T47D (cell line): ENCODE measurements around the gene BMP6.

Source experiments
- DNase-seq, 2 experiments: peaks; one replicate each; pipeline versions ENCODE4 v3.0.0 to v3.0.0-alpha.2; 2011 to 2012; ENCODE audit warnings: low read depth in 1 of 2, low spot score in 1 of 2
- JUND ChIP-seq: IDR thresholded peaks from 2 replicates; pipeline ENCODE4 v1.6.1; 2012; ENCODE audit warnings: low read depth
- in situ Hi-C: cut with HindIII; loops from 2 replicates; pipeline ENCODE4 v1.10.0; 2016; ENCODE audit warnings: low sequenced_read_pairs, low pct_unique_long_range_greater_than_20kb

BMP6 gene

DNA sequence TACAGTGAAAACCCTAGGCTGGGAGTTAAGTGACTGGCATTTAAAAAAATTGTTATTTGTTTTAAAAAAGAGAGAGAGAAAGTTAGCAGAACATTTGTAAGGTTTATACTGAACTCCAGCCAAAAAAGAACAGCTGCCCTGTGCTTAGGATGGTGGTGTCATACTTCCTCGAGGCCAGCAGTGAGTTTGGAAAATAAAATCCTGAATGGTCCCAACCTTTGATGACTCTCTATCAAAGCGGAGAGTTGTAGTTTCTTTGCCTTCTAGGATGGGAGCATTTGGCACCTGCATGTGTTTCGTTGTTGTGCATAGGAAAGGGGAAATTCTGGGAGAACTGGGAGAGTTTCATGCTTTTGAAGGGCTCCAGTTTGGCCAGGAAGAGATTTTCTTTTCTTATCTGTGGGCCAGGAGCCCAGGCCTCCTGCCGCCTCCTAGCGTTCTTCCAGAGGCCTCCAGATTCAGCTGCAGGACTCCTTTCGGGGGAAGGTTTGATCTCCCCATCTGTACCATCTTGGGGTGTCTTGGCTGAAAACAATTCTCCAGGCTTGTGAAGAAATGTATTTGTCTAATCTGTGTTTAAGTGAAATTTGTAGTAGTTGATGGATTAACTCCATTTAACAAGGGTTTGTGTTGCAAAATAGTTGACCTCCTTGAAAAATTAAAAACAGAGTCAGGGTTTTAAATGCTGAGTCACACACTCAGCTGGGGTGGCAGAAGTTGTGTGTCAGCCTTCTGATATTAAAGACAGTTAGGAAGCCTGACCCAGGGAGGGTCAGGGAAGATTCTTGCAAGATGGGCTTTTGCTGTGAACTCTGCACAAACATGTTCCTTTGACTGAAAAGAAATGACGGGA lies 121.3 kb downstream of the BMP6 start:
- in situ Hi-C loops = no loop called here
- TF ChIP-seq JUND = no peak
- no peak for DNase-seq

DNA sequence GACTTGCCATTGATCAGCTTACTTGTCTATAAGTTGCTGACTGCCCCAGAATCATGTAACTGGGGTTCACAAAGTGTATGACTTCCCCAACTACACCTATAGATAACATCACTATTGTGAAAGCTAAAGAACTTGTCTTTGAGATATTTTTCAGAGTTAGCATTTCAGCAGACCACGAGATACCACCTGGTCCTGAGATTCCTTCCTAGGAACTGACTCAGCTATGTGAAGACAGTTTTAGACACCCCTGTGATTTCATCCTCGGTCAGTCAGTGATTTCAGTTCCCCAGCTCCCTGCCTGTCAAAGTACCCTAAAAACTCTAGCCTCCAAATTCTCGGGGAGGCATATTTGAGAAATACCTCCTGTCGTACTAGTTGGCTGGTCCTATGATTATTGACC lies 122.3 kb downstream of the BMP6 start:
- DNase-seq = no peak
- in situ Hi-C loops = no loop called here
- TF ChIP-seq JUND = no peak

DNA sequence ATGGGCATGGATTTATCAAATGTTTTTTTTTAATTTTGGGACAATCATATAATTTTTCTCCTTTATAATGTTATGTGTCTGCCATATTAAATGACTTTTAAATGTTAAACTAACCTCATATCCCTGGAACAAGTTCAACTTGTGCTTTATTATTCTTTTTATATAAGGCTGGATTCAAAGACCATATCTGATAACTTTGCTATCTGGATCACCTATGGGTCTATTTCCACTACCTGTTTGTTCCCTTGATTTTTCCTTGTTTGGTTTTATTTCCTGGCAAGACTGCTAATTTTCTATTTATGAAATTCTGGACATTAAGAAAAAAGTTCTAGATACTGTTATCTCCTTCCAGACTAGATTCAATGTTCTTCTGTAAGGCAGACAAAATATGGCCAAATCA lies 125.9 kb downstream of the BMP6 start:
- in situ Hi-C loops = no loop called here
- DNase-seq = no peak
- TF ChIP-seq JUND = no peak

DNA sequence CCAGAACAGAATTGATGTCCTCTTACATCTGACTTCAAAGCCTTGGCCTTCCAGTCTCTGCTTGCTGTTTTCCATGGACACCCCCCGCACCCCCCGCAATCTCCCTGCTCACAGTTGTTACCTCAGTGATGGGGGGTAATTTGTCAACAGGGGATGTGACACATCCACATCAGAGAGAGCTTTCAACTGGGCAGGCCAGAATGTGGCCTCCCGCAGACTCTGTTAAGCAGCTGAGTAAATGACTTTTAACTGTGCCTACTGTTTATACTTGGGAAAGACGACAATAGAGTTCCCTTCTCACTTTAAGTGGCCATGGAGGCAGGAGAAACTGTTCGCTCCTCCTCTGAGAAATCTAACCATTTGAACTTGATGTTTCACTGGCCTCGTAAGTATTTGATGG lies 133.7 kb downstream of the BMP6 start:
- no peak for TF ChIP-seq JUND
- in situ Hi-C loops = no loop called here
- no peak for DNase-seq

DNA sequence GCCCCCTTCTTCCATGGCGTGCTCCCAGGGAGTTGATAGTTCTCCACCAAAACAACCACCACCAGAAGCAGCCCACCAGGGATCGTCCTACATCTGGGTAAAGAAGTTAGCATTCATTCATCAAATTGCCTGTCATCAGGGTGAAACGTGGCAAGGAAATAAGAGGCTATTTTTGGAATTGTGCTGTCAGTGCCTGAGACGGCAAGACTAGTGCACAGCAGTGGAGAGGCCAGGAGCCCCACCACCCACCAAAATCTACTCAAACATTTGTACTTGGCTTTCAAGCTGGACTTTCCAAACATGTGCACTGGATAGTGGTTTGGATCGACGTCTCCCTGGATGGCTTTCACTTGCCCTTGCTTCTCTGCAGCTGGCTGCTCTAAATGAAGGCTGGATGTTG lies 139.9 kb downstream of the BMP6 start:
- in situ Hi-C loops = no loop called here
- no peak for TF ChIP-seq JUND
- DNase-seq = no peak

DNA sequence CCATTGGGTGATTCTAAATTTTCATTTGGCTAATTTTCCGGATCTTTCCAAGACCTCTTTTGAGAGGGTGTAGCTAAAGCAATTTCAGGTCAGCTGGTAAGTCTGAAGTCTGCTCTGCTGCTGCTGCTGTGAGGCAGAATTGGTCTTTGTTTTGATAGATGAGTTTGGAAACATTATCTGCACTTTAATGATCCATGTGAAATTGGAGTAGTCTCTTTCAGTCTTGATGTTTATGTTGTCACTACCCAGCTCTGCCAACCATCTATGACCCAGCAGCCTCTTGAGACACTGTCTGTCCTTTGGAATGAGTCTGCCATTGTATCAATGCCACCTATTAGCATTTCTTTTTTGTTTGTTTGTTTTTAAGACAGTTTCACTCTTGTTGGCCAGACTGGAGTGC lies 140.6 kb downstream of the BMP6 start:
- in situ Hi-C loops = no loop called here
- no peak for TF ChIP-seq JUND
- DNase-seq = no peak

DNA sequence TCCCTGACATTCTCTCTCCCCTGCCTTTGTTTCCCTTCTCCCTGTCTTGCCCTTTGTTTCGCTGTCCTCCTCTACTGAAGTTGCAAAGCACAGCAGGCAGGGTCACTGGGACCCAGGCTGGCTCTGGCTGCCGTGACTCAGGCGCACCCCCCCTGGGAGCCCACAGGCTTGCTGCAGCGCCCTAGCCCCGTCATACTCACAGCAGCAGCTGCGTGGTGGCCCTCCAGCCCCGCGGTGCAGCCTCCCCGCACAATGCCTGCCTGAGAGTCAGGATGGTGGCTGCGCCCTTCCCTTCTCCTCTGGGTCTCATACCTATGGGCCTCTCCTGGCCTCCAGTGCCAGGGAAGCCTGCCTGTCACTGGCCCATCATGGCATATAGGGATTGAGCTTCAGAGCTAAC lies 143.0 kb downstream of the BMP6 start:
- DNase-seq = no peak
- TF ChIP-seq JUND = no peak
- in situ Hi-C loops = no loop called here

DNA sequence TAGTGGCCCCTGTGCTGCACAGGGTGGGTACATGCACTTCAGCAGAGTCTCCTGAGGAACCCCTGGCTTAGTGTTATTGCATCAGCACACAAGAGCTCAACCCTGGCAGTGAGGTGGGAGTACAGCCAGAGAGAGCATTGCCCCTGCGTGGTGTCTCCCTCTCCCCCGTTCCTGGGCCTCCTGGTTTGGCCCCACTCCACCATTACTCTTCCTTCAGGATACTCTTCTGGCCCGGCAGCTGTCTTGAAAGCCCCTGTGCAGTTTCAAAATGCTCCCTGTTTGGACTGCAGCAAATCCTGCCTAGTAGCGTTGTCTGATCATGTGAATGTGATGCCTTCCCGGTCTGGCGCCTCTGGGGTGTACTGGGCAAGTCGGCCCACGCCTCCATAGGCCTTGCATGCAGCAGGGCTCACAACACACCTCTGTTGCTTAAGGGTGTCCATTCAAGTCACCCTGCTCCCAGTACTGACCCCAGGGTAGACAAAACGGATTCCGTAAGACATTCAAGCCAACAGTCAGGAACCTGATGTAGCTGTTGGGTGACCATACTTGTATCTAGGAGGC lies 152.6 kb downstream of the BMP6 start:
- DNase-seq = no peak
- TF ChIP-seq JUND = no peak
- in situ Hi-C loops = no loop called here

DNA sequence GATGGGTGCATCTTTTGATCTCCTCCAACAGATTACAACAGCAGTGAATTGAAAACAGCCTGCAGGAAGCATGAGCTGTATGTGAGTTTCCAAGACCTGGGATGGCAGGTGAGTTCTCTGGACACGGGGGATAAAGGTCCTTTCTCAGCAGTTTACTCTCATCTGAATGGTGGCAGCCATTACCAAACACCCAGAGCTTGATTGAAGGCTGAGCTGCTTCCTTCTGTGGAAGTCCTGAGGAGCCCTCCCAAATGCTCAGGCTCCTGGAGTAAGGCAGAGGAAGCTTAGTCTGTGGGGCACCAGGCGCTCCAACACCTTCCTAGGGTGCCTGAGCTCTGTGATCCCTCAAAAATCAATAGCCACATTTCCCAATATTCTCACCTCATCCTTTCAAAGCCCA lies 153.1 kb downstream of the BMP6 start:
- no peak for DNase-seq
- TF ChIP-seq JUND = no peak
- in situ Hi-C loops = no loop called here

DNA sequence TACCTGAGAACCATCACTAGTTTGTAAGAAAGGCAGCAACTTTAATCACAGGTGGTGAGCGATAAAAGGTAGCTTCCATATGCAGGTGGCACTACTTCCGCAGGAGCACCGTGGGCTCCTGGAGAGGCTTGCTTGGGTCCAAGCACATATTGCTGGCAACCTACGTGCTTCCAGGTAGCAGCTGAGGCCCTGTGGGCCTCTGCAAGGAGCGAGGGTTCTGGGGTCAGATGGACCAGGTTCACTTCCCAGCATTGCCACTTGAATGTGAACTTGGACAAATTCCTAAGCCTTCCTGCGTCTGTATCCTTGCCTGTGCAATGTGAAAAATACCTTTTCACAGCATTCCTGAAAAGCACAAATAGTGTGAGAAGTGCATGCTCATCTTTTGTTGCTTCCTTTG lies 153.7 kb downstream of the BMP6 start:
- in situ Hi-C loops = no loop called here
- DNase-seq = no peak
- TF ChIP-seq JUND = no peak

DNA sequence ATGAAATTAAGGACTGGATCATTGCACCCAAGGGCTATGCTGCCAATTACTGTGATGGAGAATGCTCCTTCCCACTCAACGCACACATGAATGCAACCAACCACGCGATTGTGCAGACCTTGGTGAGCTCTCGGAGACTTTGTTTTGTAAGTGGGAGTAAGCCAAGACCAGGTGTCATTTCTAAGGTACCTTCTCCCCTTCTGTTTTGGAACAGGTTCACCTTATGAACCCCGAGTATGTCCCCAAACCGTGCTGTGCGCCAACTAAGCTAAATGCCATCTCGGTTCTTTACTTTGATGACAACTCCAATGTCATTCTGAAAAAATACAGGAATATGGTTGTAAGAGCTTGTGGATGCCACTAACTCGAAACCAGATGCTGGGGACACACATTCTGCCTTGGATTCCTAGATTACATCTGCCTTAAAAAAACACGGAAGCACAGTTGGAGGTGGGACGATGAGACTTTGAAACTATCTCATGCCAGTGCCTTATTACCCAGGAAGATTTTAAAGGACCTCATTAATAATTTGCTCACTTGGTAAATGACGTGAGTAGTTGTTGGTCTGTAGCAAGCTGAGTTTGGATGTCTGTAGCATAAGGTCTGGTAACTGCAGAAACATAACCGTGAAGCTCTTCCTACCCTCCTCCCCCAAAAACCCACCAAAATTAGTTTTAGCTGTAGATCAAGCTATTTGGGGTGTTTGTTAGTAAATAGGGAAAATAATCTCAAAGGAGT lies 154.2 kb downstream of the BMP6 start:
- in situ Hi-C loops = no loop called here
- no peak for DNase-seq
- no peak for TF ChIP-seq JUND

DNA sequence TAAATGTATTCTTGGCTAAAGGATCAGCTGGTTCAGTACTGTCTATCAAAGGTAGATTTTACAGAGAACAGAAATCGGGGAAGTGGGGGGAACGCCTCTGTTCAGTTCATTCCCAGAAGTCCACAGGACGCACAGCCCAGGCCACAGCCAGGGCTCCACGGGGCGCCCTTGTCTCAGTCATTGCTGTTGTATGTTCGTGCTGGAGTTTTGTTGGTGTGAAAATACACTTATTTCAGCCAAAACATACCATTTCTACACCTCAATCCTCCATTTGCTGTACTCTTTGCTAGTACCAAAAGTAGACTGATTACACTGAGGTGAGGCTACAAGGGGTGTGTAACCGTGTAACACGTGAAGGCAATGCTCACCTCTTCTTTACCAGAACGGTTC lies 154.8 kb downstream of the BMP6 start:
- no peak for DNase-seq
- no peak for TF ChIP-seq JUND
- in situ Hi-C loops = no loop called here
